Measurements from ENCODE around the gene RPL9.
"Not testable (repeated sequence)": the region's sequence is repeated elsewhere in the genome, so short reads cannot be mapped to it uniquely, and the experiment has no call there.

Gene RPL9

GRCh38 chr4:39422247-39422646 lies 36.5 kb downstream of the RPL9 start:
- DNase-seq: no peak

- no peak for DNase-seq
Observed at GRCh38 chr4:39415678-39416283, 42.9 kb downstream of the RPL9 start.

GRCh38 chr4:39411561-39411960 lies 47.2 kb downstream of the RPL9 start:
- DNase-seq: not testable (repeated sequence)

GRCh38 chr4:39410415-39410814 lies 48.3 kb downstream of the RPL9 start:
- DNase-seq: no peak

- no peak for DNase-seq
Observed at GRCh38 chr4:39407584-39407885, 51.2 kb downstream of the RPL9 start.

GRCh38 chr4:39406763-39407583 lies 51.7 kb downstream of the RPL9 start, which contains the start of gene KLB:
Gene KLB, plus strand, starts transcription at chr4:39406930. Its CDS starts 20 bp downstream, at chr4:39406950.
- no peak for DNase-seq
